ENCODE measurements around the gene CHST2.
"Not testable (repeated sequence)": the region's sequence is repeated elsewhere in the genome, so short reads cannot be mapped to it uniquely, and the experiment has no call there.

- TF ChIP-seq, protein P1, sequence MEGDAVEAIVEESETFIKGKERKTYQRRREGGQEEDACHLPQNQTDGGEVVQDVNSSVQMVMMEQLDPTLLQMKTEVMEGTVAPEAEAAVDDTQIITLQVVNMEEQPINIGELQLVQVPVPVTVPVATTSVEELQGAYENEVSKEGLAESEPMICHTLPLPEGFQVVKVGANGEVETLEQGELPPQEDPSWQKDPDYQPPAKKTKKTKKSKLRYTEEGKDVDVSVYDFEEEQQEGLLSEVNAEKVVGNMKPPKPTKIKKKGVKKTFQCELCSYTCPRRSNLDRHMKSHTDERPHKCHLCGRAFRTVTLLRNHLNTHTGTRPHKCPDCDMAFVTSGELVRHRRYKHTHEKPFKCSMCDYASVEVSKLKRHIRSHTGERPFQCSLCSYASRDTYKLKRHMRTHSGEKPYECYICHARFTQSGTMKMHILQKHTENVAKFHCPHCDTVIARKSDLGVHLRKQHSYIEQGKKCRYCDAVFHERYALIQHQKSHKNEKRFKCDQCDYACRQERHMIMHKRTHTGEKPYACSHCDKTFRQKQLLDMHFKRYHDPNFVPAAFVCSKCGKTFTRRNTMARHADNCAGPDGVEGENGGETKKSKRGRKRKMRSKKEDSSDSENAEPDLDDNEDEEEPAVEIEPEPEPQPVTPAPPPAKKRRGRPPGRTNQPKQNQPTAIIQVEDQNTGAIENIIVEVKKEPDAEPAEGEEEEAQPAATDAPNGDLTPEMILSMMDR (IDR thresholded peaks at IDR 0.05; ENCODE audit: low read depth, low read length, missing input control): not testable (repeated sequence)
- not testable (repeated sequence) for TF ChIP-seq ZBTB33 (IDR thresholded peaks at IDR 0.05); SP1 (IDR thresholded peaks at IDR 0.05); EGR1 (IDR thresholded peaks at IDR 0.05; ENCODE audit: low read depth in 2 of 2); MAX (IDR thresholded peaks at IDR 0.05); JUND (IDR thresholded peaks at IDR 0.05); TAF1 (conservative IDR thresholded peaks at IDR 0.05); RAD21 (IDR thresholded peaks at IDR 0.05); GABPA (IDR thresholded peaks at IDR 0.05 in 1 of 2, conservative IDR thresholded peaks at IDR 0.05 in 1 of 2); REST (IDR thresholded peaks at IDR 0.05); YY1 (IDR thresholded peaks at IDR 0.05); RXRA (IDR thresholded peaks at IDR 0.05)
- TF ChIP-seq, protein P2, sequence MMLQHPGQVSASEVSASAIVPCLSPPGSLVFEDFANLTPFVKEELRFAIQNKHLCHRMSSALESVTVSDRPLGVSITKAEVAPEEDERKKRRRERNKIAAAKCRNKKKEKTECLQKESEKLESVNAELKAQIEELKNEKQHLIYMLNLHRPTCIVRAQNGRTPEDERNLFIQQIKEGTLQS (IDR thresholded peaks at IDR 0.05): not testable (repeated sequence)
Observed at GRCh38 chr3:143165612-143166285, 46.2 kb downstream of the CHST2 start.

All from liver (tissue), 3 donors.